ENCODE results near the gene TTC6.

TTC6 gene

DNA sequence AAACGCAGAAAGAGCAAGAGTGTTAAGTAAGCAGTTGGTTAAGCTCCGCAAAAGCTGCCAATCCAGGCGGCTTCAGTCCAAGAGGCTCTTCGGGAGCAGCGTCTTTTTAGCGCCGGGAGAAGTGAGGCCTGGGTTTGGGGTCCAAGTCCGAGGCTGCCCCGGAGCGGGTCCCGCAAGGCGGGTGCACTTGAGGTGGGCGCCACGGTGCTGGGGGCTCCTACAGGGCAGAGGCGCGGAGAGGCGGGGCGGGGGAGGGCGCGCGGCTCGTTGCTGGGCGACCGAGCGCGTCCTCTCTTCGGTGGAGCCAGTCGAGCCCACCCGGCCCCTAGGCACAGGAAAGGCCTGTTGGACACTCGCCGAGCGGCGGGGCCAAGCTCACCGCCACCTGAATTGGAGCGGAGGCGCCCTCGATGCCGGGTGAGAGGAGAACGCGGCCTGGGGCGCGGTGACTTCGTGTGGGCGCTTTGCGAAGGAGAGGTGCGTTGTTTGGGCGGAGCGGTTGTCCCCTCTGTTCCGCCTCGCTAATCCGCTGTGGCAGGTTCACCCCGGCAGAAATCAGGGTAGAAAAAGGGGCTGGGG, 15.6 kb downstream of the TTC6 start:
- TF ChIP-seq, protein P1, sequence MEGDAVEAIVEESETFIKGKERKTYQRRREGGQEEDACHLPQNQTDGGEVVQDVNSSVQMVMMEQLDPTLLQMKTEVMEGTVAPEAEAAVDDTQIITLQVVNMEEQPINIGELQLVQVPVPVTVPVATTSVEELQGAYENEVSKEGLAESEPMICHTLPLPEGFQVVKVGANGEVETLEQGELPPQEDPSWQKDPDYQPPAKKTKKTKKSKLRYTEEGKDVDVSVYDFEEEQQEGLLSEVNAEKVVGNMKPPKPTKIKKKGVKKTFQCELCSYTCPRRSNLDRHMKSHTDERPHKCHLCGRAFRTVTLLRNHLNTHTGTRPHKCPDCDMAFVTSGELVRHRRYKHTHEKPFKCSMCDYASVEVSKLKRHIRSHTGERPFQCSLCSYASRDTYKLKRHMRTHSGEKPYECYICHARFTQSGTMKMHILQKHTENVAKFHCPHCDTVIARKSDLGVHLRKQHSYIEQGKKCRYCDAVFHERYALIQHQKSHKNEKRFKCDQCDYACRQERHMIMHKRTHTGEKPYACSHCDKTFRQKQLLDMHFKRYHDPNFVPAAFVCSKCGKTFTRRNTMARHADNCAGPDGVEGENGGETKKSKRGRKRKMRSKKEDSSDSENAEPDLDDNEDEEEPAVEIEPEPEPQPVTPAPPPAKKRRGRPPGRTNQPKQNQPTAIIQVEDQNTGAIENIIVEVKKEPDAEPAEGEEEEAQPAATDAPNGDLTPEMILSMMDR (IDR thresholded peaks at IDR 0.05; ENCODE audit: low read depth, low read length), result no peak

DNA sequence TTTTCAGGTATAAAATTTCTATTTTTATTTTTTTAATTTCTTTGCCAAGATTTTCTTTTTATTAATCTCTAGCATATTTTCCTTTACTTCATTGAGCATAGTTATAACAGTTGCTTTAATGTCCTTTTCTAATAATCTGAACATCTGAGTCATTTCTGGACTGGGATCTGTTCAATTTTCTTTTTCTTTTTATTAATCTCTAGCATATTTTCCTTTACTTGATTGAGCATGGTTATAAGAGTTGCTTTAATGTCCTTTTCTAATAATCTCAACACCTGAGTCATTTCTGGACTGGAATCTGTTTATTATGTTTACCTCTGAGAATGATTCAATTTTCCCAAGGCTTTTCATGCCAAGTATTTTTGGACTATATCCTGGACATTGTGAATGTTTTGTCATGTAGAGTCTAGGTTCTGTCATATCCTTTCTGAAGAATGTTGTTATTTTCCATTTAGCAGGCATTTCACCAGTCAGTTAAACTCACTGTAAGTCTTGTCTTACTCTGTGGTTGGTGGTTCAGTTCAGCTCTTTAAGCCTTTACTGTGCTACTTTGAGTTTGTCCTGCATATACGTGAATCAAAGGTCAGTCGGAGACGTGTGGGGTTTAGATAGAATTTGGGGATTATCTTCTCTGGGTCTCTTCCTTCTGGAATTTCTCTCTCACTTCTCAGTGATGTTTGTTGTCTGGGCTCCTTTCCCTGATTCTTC, 20.3 kb downstream of the TTC6 start:
- TF ChIP-seq, protein P1 (IDR thresholded peaks at IDR 0.05; ENCODE audit: low read depth, low read length), result no peak
- DNase-seq (ENCODE audit: extremely low read depth, low read depth), result no peak

More for the DNA sequence above, 15.6 kb downstream of the TTC6 start:
- no peak for DNase-seq (ENCODE audit: extremely low read depth, low read depth)

GRCh38 chr14:37616853-37617252, 21.4 kb downstream of the TTC6 start:
- TF ChIP-seq, protein P1 (IDR thresholded peaks at IDR 0.05; ENCODE audit: low read depth, low read length), result no peak
- no peak for DNase-seq (ENCODE audit: extremely low read depth, low read depth)

DNA sequence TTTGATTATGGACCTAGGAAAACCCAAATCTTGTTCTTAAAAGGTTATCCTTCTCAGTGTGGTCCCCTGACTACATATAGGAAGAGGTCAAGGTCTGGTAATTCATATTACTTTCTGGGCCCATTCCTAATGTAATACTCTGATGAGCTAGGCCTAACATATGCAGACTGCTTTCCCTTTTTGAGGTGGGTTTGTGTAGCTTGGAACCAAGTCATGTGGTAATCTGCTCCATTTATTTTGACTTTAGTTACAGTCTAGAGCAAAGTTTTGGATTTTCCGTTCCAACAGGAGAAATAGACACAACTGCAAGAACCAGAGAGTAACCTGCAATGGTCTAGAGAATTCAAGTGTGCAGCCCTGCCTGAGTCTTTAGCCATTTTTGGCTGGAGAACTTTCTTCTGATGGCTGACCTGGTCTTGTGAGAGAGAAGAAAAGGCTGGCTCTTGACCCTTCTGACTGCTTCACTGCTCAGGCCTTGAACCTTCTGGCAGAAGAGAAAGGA, 22.5 kb downstream of the TTC6 start:
- TF ChIP-seq, protein P1 (IDR thresholded peaks at IDR 0.05; ENCODE audit: low read depth, low read length), result no peak

DNA sequence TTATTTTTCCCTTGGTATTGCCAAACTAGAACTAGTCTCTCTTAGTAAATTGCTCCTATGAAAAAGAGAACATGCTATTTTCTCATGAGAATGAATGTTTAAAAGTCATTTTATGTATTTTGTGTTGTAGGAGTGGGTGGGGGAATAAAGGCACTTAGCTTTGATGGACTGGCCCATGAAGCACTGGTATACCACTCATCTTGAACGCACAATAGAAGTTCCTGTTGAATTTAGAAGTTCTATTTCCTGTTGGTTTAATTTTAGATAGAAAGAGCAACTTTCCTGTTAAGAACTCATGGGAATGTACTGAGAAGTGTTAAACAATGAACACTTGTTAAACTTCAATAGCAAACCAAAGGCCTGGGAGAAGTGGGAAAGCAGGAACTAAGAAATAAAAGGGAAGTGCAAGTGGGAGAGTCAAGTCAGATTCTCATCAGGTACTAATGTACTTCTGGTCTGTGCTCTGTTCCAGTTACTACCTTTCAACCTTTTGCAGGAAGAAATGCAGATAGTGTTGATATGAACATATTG, 23.1 kb downstream of the TTC6 start:
- no peak for DNase-seq (ENCODE audit: extremely low read depth, low read depth)
- TF ChIP-seq, protein P1 (IDR thresholded peaks at IDR 0.05; ENCODE audit: low read depth, low read length), result no peak

More for the DNA sequence above, 22.5 kb downstream of the TTC6 start:
- DNase-seq (ENCODE audit: extremely low read depth, low read depth), result no peak

GRCh38 chr14:37620856-37621255, 25.4 kb downstream of the TTC6 start:
- TF ChIP-seq, protein P1 (IDR thresholded peaks at IDR 0.05; ENCODE audit: low read depth, low read length), result no peak
- no peak for DNase-seq (ENCODE audit: extremely low read depth, low read depth)
